ENCODE results near the gene TMEM88. TPM values are rescaled to one million over a fixed set of nuclear protein-coding genes. Genes with fewer than 3 reads are reported as not detected.

TMEM88 gene
- total RNA-seq, 2 donors from 2014 or later = 1.3 to 1.8 TPM

GRCh38 chr17:7839876-7840261 is 15.0 kb upstream of the TMEM88 start:
- Mint-ChIP-seq H3K9me3 (no peaks in the 10 kb centered on the region), H3K36me3 (peaks cover 9% of the 10 kb centered on the region in 2 donors), H3K27ac (peak overlapping the region in 1 of 2 donors; percentile 96)
- ATAC-seq = no peak
- DNase-seq (ENCODE audit: low spot score in 2 of 2) = no peak

- peak overlapping the region; percentile 80 to 96 for H3K27ac Mint-ChIP-seq
- no peaks in the 10 kb centered on the region for H3K9me3 Mint-ChIP-seq
- H3K36me3 Mint-ChIP-seq = peaks cover 9% of the 10 kb centered on the region in 2 donors
- ATAC-seq = no peak
- DNase-seq (ENCODE audit: low spot score in 2 of 2) = no peak
Observed at GRCh38 chr17:7840441-7840840, 14.4 kb upstream of the TMEM88 start.

GRCh38 chr17:7840875-7841274 is 14.0 kb upstream of the TMEM88 start:
- H3K36me3 Mint-ChIP-seq = peaks cover 9% of the 10 kb centered on the region in 2 donors
- DNase-seq (ENCODE audit: low spot score in 2 of 2) = no peak
- ATAC-seq = no peak
- peak overlapping the region; percentile 80 to 96 for H3K27ac Mint-ChIP-seq
- no peaks in the 10 kb centered on the region for H3K9me3 Mint-ChIP-seq

GRCh38 chr17:7841396-7841914 is 13.4 kb upstream of the TMEM88 start:
- DNase-seq (ENCODE audit: low spot score in 2 of 2) (peak; percentile 82 to 93), ATAC-seq (peak; percentile 54 to 66)
- peak overlapping the region; percentile 80 to 96 for H3K27ac Mint-ChIP-seq
- no peaks in the 10 kb centered on the region for H3K9me3 Mint-ChIP-seq
- H3K36me3 Mint-ChIP-seq = peaks cover 9% of the 10 kb centered on the region in 2 donors

GRCh38 chr17:7841915-7842379 is 12.9 kb upstream of the TMEM88 start:
- Mint-ChIP-seq H3K9me3 (no peaks in the 10 kb centered on the region), H3K36me3 (peaks cover 9% of the 10 kb centered on the region in 2 donors), H3K27ac (peak overlapping the region; percentile 96 to 99)
- ATAC-seq (peak; percentile 17 to 29), DNase-seq (ENCODE audit: low spot score in 2 of 2) (peak; percentile 83 to 86)

- ATAC-seq = peak; percentile 57 to 59
- DNase-seq (ENCODE audit: low spot score in 2 of 2) = peak; percentile 89 to 96
- Mint-ChIP-seq H3K27ac (peak overlapping the region; percentile 96 to 99), H3K9me3 (no peaks in the 10 kb centered on the region), H3K36me3 (peaks cover 9% of the 10 kb centered on the region in 2 donors)
Observed at GRCh38 chr17:7842380-7843256, 12.2 kb upstream of the TMEM88 start.

- DNase-seq (ENCODE audit: low spot score in 2 of 2) = peak in 1 of 2 donors; percentile 48
- Mint-ChIP-seq H3K36me3 (peaks cover 9% of the 10 kb centered on the region in 2 donors), H3K27ac (peak overlapping the region; percentile 96 to 99), H3K9me3 (no peaks in the 10 kb centered on the region)
- peak in 1 of 2 donors; percentile 0 for ATAC-seq
Observed at GRCh38 chr17:7843257-7843535, 11.7 kb upstream of the TMEM88 start.

- Mint-ChIP-seq H3K9me3 (no peaks in the 10 kb centered on the region), H3K27ac (peak overlapping the region; percentile 96 to 99), H3K36me3 (peaks cover 9% of the 10 kb centered on the region in 2 donors)
- peak; percentile 4 to 37 for ATAC-seq
- peak; percentile 78 to 85 for DNase-seq (ENCODE audit: low spot score in 2 of 2)
Observed at GRCh38 chr17:7843536-7844291, 11.2 kb upstream of the TMEM88 start.

- peak; percentile 58 to 62 for ATAC-seq
- Mint-ChIP-seq H3K9me3 (no peaks in the 10 kb centered on the region), H3K36me3 (peaks cover 9% of the 10 kb centered on the region in 2 donors), H3K27ac (peak overlapping the region; percentile 96 to 99)
- DNase-seq (ENCODE audit: low spot score in 2 of 2) = peak; percentile 81 to 91
Observed at GRCh38 chr17:7844292-7845154, 10.3 kb upstream of the TMEM88 start.

- H3K36me3 Mint-ChIP-seq = peaks cover 7% of the 10 kb centered on the region in 2 donors
- DNase-seq (ENCODE audit: low spot score in 2 of 2) = no peak
- H3K27ac Mint-ChIP-seq = peak overlapping the region; percentile 96 to 99
- ATAC-seq = no peak
- H3K9me3 Mint-ChIP-seq = no peaks in the 10 kb centered on the region
Observed at GRCh38 chr17:7845359-7846062, 9.4 kb upstream of the TMEM88 start.

GRCh38 chr17:7846063-7846735 is 8.7 kb upstream of the TMEM88 start:
- ATAC-seq = no peak
- H3K9me3 Mint-ChIP-seq = no peaks in the 10 kb centered on the region
- peaks cover under 1 to 6% of the 10 kb centered on the region in 2 donors for H3K36me3 Mint-ChIP-seq
- peak overlapping the region; percentile 68 to 96 for H3K27ac Mint-ChIP-seq
- no peak for DNase-seq (ENCODE audit: low spot score in 2 of 2)

GRCh38 chr17:7846765-7847661 is 7.9 kb upstream of the TMEM88 start:
- ATAC-seq = no peak
- Mint-ChIP-seq H3K36me3 (peaks cover 5 to 6% of the 10 kb centered on the region in 2 donors), H3K27ac (peak overlapping the region; percentile 32 to 68), H3K9me3 (no peaks in the 10 kb centered on the region)
- DNase-seq (ENCODE audit: low spot score in 2 of 2) = no peak

- no peak overlapping the region for H3K27ac Mint-ChIP-seq
- no peaks in the 10 kb centered on the region for H3K9me3 Mint-ChIP-seq
- DNase-seq (ENCODE audit: low spot score in 2 of 2) (no peak), ATAC-seq (no peak)
- H3K36me3 Mint-ChIP-seq = peaks cover 5 to 6% of the 10 kb centered on the region in 2 donors
Observed at GRCh38 chr17:7848131-7848579, 6.7 kb upstream of the TMEM88 start.

- peaks cover 5 to 6% of the 10 kb centered on the region in 2 donors for H3K36me3 Mint-ChIP-seq
- DNase-seq (ENCODE audit: low spot score in 2 of 2) (no peak), ATAC-seq (no peak)
- no peak overlapping the region for H3K27ac Mint-ChIP-seq
- H3K9me3 Mint-ChIP-seq = no peaks in the 10 kb centered on the region
Observed at GRCh38 chr17:7848739-7849129, 6.1 kb upstream of the TMEM88 start.

All from activated naive CD4-positive, alpha-beta T cell treated with anti-CD3 and anti-CD28 coated beads, Interleukin-2, amount 50 U/mL, for 72 hours (primary cell).